Limb (tissue), 2 donors: ENCODE measurements around the gene CENPT.
"Not testable (repeated sequence)": the region's sequence is repeated elsewhere in the genome, so short reads cannot be mapped to it uniquely, and the experiment has no call there.

Experiments used
- DNase-seq, 2 donors: peaks; one replicate each; pipeline ENCODE4 v3.0.0-alpha.2; 2016; ENCODE audit errors: extremely low spot score in 2 of 2

Gene CENPT

GRCh38 chr16:67846320-67847063 is 1.0 kb downstream of the CENPT start, which contains the start of gene NUTF2:
TSS of gene NUTF2 (plus strand) at chr16:67846933. CDS start at chr16:67865131, 18,198 bp downstream.
- DNase-seq = peak; percentile 95 to 99

GRCh38 chr16:67846063-67846319 is 1.5 kb downstream of the CENPT start:
- no peak for DNase-seq

GRCh38 chr16:67845291-67846062 is 2.0 kb downstream of the CENPT start:
- DNase-seq = no peak

- DNase-seq = no peak
These were observed 3.0 kb downstream of the CENPT start for GRCh38 chr16:67844497-67844896.

GRCh38 chr16:67843343-67843765 is 4.1 kb downstream of the CENPT start:
- DNase-seq = no peak

- peak; percentile 34 to 66 for DNase-seq
These were observed 4.8 kb downstream of the CENPT start for GRCh38 chr16:67842509-67843342.

GRCh38 chr16:67841816-67842508 is 5.5 kb downstream of the CENPT start, which contains the start of gene THAP11:
TSS of gene THAP11 (plus strand) at chr16:67842320. CDS start at chr16:67842555, 235 bp downstream.
- peak; percentile 97 for DNase-seq

- DNase-seq = no peak
These were observed 6.2 kb downstream of the CENPT start for GRCh38 chr16:67841198-67841815.

GRCh38 chr16:67837811-67838210 is 9.7 kb downstream of the CENPT start:
- DNase-seq = no peak

GRCh38 chr16:67837190-67837589 is 10.3 kb downstream of the CENPT start:
- not testable (repeated sequence) for DNase-seq

- no peak for DNase-seq
These were observed 13.3 kb downstream of the CENPT start for GRCh38 chr16:67834242-67834614.

- peak; percentile 94 to 97 for DNase-seq
These were observed 13.9 kb downstream of the CENPT start for GRCh38 chr16:67833415-67834241.

GRCh38 chr16:67833030-67833414 is 14.5 kb downstream of the CENPT start:
- DNase-seq = no peak

GRCh38 chr16:67828651-67829050 is 18.8 kb downstream of the CENPT start:
- DNase-seq = no peak

GRCh38 chr16:67825906-67826305 is 21.6 kb downstream of the CENPT start:
- DNase-seq = no peak

GRCh38 chr16:67825119-67825518 is 22.4 kb downstream of the CENPT start:
- DNase-seq = no peak

GRCh38 chr16:67822511-67822910 is 25.0 kb downstream of the CENPT start:
- DNase-seq = no peak

GRCh38 chr16:67820608-67821259 is 26.8 kb downstream of the CENPT start:
- no peak for DNase-seq

GRCh38 chr16:67814567-67814966 is 32.9 kb downstream of the CENPT start:
- DNase-seq = no peak

GRCh38 chr16:67811899-67812298 is 35.6 kb downstream of the CENPT start:
- DNase-seq = no peak
